HepG2 (cell line): Measurements from ENCODE around the gene RSPH9. TPM values are rescaled to one million over a fixed set of nuclear protein-coding genes. Genes with fewer than 3 reads are reported as not detected.

Source experiments
- ATAC-seq: fragments of 200-7000 bp; cut with Tn5 transposase; 3 replicates; pipeline ENCODE4 v1.9.1; 2020; ENCODE audit warnings: mild to moderate bottlenecking, moderate library complexity
- BruUV-seq: library from RNA; stranded (reverse); fragments of 400-500 nt; replicated peaks from 2 replicates; lab custom pipeline; 2021; lab: Mats Ljungman, UMichigan
- CTCF ChIA-PET: fragments of 300-600 bp; formaldehyde crosslinking; extraction: SDS; loops from one replicate; lab custom pipeline; 2021; ENCODE audit warnings: low total read pairs, inconsistent platforms, low intra/inter-chr PET ratio; lab: Yijun Ruan, JAX
- POLR2A ChIA-PET: fragments of 350-600 bp; sonication (Branson Sonifier 250); formaldehyde crosslinking; loops from one replicate; lab custom pipeline; 2020; ENCODE audit warnings: antibody characterized with exemption, inconsistent platforms; lab: Yijun Ruan, JAX
- DNase-seq: peaks from one replicate; pipeline ENCODE4 v3.0.0-alpha.2; 2015; ENCODE audit warnings: low spot score
- FAIRE-seq: peaks from 3 replicates; lab custom pipeline; 2011; peaks lifted over from hg19 to GRCh38; lab: Jason Lieb, UNC
- H2AFZ ChIP-seq: one replicate; pipeline ENCODE4 v1.6.1; 2011; ENCODE audit warnings: low read length, inconsistent platforms
- H3K27ac ChIP-seq: fragments of 300-600 bp; 3 replicates; pipeline ENCODE4 v1.8.0; 2011; ENCODE audit warnings: mixed run types, mild to moderate bottlenecking, mixed read lengths, low read length, inconsistent platforms; ENCODE audit not compliant: insufficient read depth; ENCODE audit errors: extremely low read length
- H3K27me3 ChIP-seq, 2 experiments: fragments of 200-600 bp in 1 of 2; 2 replicates in 1 of 2; 3 replicates in 1 of 2; pipeline versions ENCODE4 v1.6.0 to v1.8.0; 2011; ENCODE audit warnings: low read length in 2 of 2, mild to moderate bottlenecking in 2 of 2, moderate library complexity in 2 of 2, inconsistent platforms in 1 of 2; ENCODE audit not compliant: insufficient read depth in 2 of 2, control insufficient read depth in 1 of 2
- H3K36me3 ChIP-seq, 2 experiments: fragments of 200-600 bp in 1 of 2; replicated peaks in 1 of 2; 2 replicates in 1 of 2; 3 replicates in 1 of 2; pipeline versions ENCODE4 v1.5.1 to v1.8.0; 2011; ENCODE audit warnings: low read length in 2 of 2, inconsistent platforms in 1 of 2; ENCODE audit not compliant: insufficient read depth in 2 of 2, control insufficient read depth in 1 of 2
- H3K4me1 ChIP-seq: 2 replicates; pipeline ENCODE4 v1.5.1; 2012; ENCODE audit warnings: low read length, inconsistent platforms; ENCODE audit not compliant: insufficient read depth
- H3K4me2 ChIP-seq: 2 replicates; pipeline ENCODE4 v1.6.0; 2011; ENCODE audit warnings: low read depth, low read length, inconsistent platforms
- H3K4me3 ChIP-seq, 3 experiments: fragments of 200-600 bp in 1 of 3; sonication (generic), shearing (Covaris generic) in 1 of 3; replicated peaks in 1 of 3; 2 replicates each; pipeline ENCODE4 v1.5.1; 2011 to 2016; ENCODE audit warnings: low read length in 3 of 3, inconsistent platforms in 2 of 3, low read depth in 2 of 3, mild to moderate bottlenecking in 2 of 3, control low read depth in 1 of 3, mixed read lengths in 1 of 3; ENCODE audit not compliant: insufficient read depth in 1 of 3
- H3K79me2 ChIP-seq: one replicate; pipeline ENCODE4 v1.6.1; 2011; ENCODE audit warnings: low read length, inconsistent platforms; ENCODE audit not compliant: insufficient read depth
- H3K9ac ChIP-seq: 2 replicates; pipeline ENCODE4 v1.6.0; 2011; ENCODE audit warnings: mild to moderate bottlenecking, low read depth, low read length, inconsistent platforms; ENCODE audit not compliant: insufficient read depth
- H3K9me3 ChIP-seq: 2 replicates; pipeline ENCODE4 v1.5.1; 2012; ENCODE audit warnings: mild to moderate bottlenecking, low read length
- H4K20me1 ChIP-seq: 2 replicates; pipeline ENCODE4 v1.6.0; 2011; ENCODE audit warnings: inconsistent platforms, mild to moderate bottlenecking, low read length, moderate library complexity; ENCODE audit not compliant: insufficient read depth
- GPBP1L1 ChIP-seq: sonication (generic); formaldehyde crosslinking; IDR thresholded peaks from 2 replicates; pipeline ENCODE4 v1.5.0; 2020; ENCODE audit warnings: mild to moderate bottlenecking, missing genetic modification reagents
- HOXA5 ChIP-seq: sonication (generic); formaldehyde crosslinking; IDR thresholded peaks from 2 replicates; pipeline ENCODE4 v1.4.0; 2020; ENCODE audit warnings: missing genetic modification reagents
- ONECUT2 ChIP-seq: sonication (generic); formaldehyde crosslinking; IDR thresholded peaks from 2 replicates; pipeline ENCODE4 v1.4.0; 2020; ENCODE audit warnings: missing genetic modification reagents
- SETDB1 ChIP-seq: sonication (generic); formaldehyde crosslinking; IDR thresholded peaks from 2 replicates; pipeline ENCODE4 v1.5.1; 2020; ENCODE audit warnings: missing genetic modification reagents, mild to moderate bottlenecking, borderline replicate concordance
- ZFP36 ChIP-seq: fragments of 150-350 bp; IDR thresholded peaks from 2 replicates; pipeline ENCODE4 v1.6.1; 2018; ENCODE audit warnings: borderline replicate concordance, low read length, low read depth; ENCODE audit not compliant: partially characterized antibody
- ZFX ChIP-seq: sonication (generic); formaldehyde crosslinking; IDR thresholded peaks from 2 replicates; pipeline ENCODE4 v1.4.0; 2020; ENCODE audit warnings: mild to moderate bottlenecking, low read depth, missing genetic modification reagents, moderate library complexity
- ZNF275 ChIP-seq: sonication (generic); formaldehyde crosslinking; IDR thresholded peaks from 2 replicates; pipeline ENCODE4 v1.8.0; 2022; ENCODE audit warnings: missing genetic modification reagents, mild to moderate bottlenecking, inconsistent platforms, borderline replicate concordance
- ZNF446 ChIP-seq: sonication (generic); formaldehyde crosslinking; IDR thresholded peaks from 2 replicates; pipeline ENCODE4 v1.5.0; 2020; ENCODE audit warnings: mild to moderate bottlenecking, missing genetic modification reagents
- ZNF556 ChIP-seq: sonication (generic); formaldehyde crosslinking; IDR thresholded peaks from 2 replicates; pipeline ENCODE4 v1.4.0; 2020; ENCODE audit warnings: mild to moderate bottlenecking, missing genetic modification reagents, borderline replicate concordance
- WGBS: methylation state at CpG from one replicate; pipeline ENCODE4 v1.1.6; 2017; ENCODE audit warnings: low lambda C conversion rate; 5-methylcytosine and 5-hydroxymethylcytosine counted together
- in situ Hi-C: cut with HindIII; loops from 2 replicates; pipeline ENCODE4 v1.10.0; 2017; ENCODE audit warnings: low pct_unique_long_range_greater_than_20kb; ENCODE audit not compliant: extremely low pct_ligation_motif_present
- intact Hi-C: fragments of 100-400 bp; cut with micrococcal nuclease; formaldehyde crosslinking; loops from one replicate; pipeline ENCODE4 v1.10.0; 2022; ENCODE audit not compliant: unreplicated experiment
- polyA plus RNA-seq, 8 experiments: library from polyadenylated mRNA; depleted of rRNA in 3 of 8; stranded (reverse) in 7 of 8; unstranded in 1 of 8; fragments of >200 nt; fragmentation: Illumina TruSeq in 4 of 8; extraction: Trizol in 4 of 8; gene quantifications; 2 replicates each; pipeline versions ENCODE4 v1.2.1 to v1.2.3, GENCODE V29; 2011 to 2016; ENCODE audit warnings: low read depth in 4 of 8, missing spikeins in 1 of 8, mixed read lengths in 1 of 8; ENCODE audit not compliant: insufficient read depth in 1 of 8
- total RNA-seq, 5 experiments: library from RNA; depleted of rRNA; stranded (reverse); fragments of >200 nt; fragmentation: Illumina TruSeq; extraction: Trizol; gene quantifications; 2 replicates each; pipeline ENCODE4 v1.2.3, GENCODE V29; 2016; ENCODE audit warnings: low read depth in 1 of 5
- TF ChIP-seq, protein P1 (sequence below): sonication (generic); formaldehyde crosslinking; IDR thresholded peaks from 2 replicates; pipeline ENCODE4 v1.4.0; 2020; ENCODE audit warnings: missing genetic modification reagents

Gene RSPH9
- total and polyA plus RNA-seq, 2 of the 13 experiments (the other 11 are each of a cell fraction or from before 2014, with no cell fraction given) = 0.04 TPM; not detected in 1

GRCh38 chr6:43674291-43674690 is 29.5 kb downstream of the RSPH9 start (continued):
- TF ChIP-seq ZNF275 (CRISPR knock-in tag) (no peak), ZFX (CRISPR knock-in tag) (no peak), ZNF556 (no peak), ZFP36 (no peak), HOXA5 (CRISPR knock-in tag) (no peak), ONECUT2 (CRISPR knock-in tag) (no peak)

DNA sequence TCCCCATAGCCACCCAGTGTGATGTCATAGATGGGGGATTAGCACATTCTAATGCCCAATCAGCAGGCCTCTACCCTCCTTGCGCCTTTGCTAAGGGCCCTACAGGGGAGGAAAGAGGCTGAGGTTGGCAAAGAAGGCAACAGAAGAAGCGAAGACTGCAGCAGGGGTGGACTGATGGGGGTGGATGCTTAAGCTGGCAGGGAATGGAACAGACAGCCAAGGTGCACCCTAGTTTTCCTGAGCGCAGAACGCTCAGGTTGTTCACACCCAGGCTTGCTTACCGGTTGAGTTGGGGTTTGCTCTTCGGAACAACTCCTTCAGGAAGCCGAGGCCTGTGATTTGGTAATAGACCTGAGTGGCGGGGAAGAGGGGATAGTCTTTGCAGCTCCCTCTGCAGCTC is 30.1 kb downstream of the RSPH9 start:
- Histone ChIP-seq H3K9me3 (no peaks in the 10 kb centered on the region), H3K9ac (no peak overlapping the region), H3K36me3 (peaks cover 55 to 79% of the 10 kb centered on the region in 2 experiments), H3K4me2 (no peak overlapping the region), H2AFZ (no peak overlapping the region), H3K4me3 (no peak overlapping the region), H3K27ac (no peak overlapping the region), H3K79me2 (no peaks in the 10 kb centered on the region), H3K4me1 (peaks cover 41% of the 10 kb centered on the region), H4K20me1 (no peaks in the 10 kb centered on the region), H3K27me3 (no peaks in the 10 kb centered on the region)
- intact Hi-C loops (no loop called here), in situ Hi-C loops (no loop called here)
- TF ChIP-seq GPBP1L1 (CRISPR knock-in tag) (no peak), ZNF446 (CRISPR knock-in tag) (no peak), SETDB1 (no peak)
- TF ChIP-seq, protein P1, sequence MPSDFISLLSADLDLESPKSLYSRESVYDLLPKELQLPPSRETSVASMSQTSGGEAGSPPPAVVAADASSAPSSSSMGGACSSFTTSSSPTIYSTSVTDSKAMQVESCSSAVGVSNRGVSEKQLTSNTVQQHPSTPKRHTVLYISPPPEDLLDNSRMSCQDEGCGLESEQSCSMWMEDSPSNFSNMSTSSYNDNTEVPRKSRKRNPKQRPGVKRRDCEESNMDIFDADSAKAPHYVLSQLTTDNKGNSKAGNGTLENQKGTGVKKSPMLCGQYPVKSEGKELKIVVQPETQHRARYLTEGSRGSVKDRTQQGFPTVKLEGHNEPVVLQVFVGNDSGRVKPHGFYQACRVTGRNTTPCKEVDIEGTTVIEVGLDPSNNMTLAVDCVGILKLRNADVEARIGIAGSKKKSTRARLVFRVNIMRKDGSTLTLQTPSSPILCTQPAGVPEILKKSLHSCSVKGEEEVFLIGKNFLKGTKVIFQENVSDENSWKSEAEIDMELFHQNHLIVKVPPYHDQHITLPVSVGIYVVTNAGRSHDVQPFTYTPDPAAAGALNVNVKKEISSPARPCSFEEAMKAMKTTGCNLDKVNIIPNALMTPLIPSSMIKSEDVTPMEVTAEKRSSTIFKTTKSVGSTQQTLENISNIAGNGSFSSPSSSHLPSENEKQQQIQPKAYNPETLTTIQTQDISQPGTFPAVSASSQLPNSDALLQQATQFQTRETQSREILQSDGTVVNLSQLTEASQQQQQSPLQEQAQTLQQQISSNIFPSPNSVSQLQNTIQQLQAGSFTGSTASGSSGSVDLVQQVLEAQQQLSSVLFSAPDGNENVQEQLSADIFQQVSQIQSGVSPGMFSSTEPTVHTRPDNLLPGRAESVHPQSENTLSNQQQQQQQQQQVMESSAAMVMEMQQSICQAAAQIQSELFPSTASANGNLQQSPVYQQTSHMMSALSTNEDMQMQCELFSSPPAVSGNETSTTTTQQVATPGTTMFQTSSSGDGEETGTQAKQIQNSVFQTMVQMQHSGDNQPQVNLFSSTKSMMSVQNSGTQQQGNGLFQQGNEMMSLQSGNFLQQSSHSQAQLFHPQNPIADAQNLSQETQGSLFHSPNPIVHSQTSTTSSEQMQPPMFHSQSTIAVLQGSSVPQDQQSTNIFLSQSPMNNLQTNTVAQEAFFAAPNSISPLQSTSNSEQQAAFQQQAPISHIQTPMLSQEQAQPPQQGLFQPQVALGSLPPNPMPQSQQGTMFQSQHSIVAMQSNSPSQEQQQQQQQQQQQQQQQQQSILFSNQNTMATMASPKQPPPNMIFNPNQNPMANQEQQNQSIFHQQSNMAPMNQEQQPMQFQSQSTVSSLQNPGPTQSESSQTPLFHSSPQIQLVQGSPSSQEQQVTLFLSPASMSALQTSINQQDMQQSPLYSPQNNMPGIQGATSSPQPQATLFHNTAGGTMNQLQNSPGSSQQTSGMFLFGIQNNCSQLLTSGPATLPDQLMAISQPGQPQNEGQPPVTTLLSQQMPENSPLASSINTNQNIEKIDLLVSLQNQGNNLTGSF (CRISPR knock-in tag) = no peak
- 97% methylated on average over 8 of the region's 8 CpGs for WGBS
- FAIRE-seq (no peak), DNase-seq (no peak), ATAC-seq (no peak)
- BruUV-seq = no TSS peak
- ChIA-PET CTCF (no interaction called here), POLR2A (interaction anchor here (7.5 kb wide), 1 partner anchor 45 kb away, joined by 55 read pairs; the partner anchor contains the start of gene GTPBP2)
